Right atrium auricular region (tissue), 2 donors: ENCODE results near the gene VEPH1. TPM values are rescaled to one million over a fixed set of nuclear protein-coding genes. Genes with fewer than 3 reads are reported as not detected.

Experiments used
- DNase-seq: peaks from one replicate; pipeline ENCODE4 v3.0.0-alpha.2; 2019; ENCODE audit warnings: low spot score
- H3K27ac ChIP-seq, 2 donors: fragments of 200-600 bp; sonication (generic); 1 replicate in 1 of 2; 2 replicates in 1 of 2; pipeline ENCODE4 v1.5.1; 2016 to 2019
- H3K27me3 ChIP-seq, 2 donors: fragments of 200-600 bp; sonication (generic); one replicate each; pipeline versions ENCODE4 v1.5.1 to v1.6.0; 2017 to 2019
- H3K36me3 ChIP-seq: fragments of 200-600 bp; sonication (generic); one replicate; pipeline ENCODE4 v1.5.1; 2016
- H3K4me1 ChIP-seq, 2 donors: fragments of 200-600 bp; sonication (generic); one replicate each; pipeline versions ENCODE4 v1.5.1 to v1.6.0; 2017 to 2019
- H3K4me3 ChIP-seq, 2 donors: fragments of 200-600 bp; sonication (generic); 1 replicate in 1 of 2; 2 replicates in 1 of 2; pipeline ENCODE4 v1.5.1; 2017 to 2019; ENCODE audit warnings: mild to moderate bottlenecking in 1 of 2, moderate library complexity in 1 of 2
- H3K9me3 ChIP-seq, 2 donors: fragments of 200-600 bp; sonication (generic); one replicate each; pipeline ENCODE4 v1.5.1; 2019
- CTCF ChIP-seq, 2 donors: fragments of 200-600 bp; sonication (generic); IDR thresholded peaks; one replicate each; pipeline ENCODE4 v1.5.1; 2019; ENCODE audit warnings: antibody characterized with exemption in 2 of 2
- total RNA-seq, 2 donors: library from RNA; depleted of rRNA; stranded (reverse); fragments of >200 nt; gene quantifications; one replicate each; pipeline ENCODE4 v1.1.0, GENCODE V29; 2016

The VEPH1 gene
- total RNA-seq, 2 donors from 2014 or later = 0.48 to 0.86 TPM

GRCh38 chr3:157529751-157530150 is 26.5 kb upstream of the VEPH1 start:
- H3K9me3 ChIP-seq = no peaks in the 10 kb centered on the region
- no peak for DNase-seq
- H3K4me3 ChIP-seq = no peak overlapping the region
- H3K27me3 ChIP-seq = no peaks in the 10 kb centered on the region
- TF ChIP-seq CTCF (IDR thresholded peaks at IDR 0.05) = no peak
- H3K4me1 ChIP-seq = no peaks in the 10 kb centered on the region
- no peak overlapping the region for H3K27ac ChIP-seq
- H3K36me3 ChIP-seq = no peaks in the 10 kb centered on the region

DNA sequence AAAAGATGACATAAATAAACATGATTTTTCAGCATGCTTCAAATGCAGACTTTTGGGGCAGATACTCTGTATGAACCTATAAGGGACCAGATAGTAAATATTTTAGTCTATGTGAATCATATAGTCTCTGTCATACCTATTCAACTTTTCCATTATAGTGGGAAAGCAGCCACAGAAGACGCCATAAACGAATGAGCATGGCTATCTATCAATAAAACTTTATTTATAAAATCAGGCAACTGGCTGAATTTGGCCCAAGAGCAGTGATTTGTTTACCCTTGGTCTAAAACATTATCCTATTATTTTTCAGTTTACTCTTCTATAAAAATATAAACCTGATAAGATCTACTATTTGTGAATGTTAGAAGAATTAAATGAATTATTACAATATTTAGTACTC is 25.9 kb upstream of the VEPH1 start:
- H3K9me3 ChIP-seq = no peaks in the 10 kb centered on the region
- no peaks in the 10 kb centered on the region for H3K36me3 ChIP-seq
- no peak for TF ChIP-seq CTCF (IDR thresholded peaks at IDR 0.05)
- DNase-seq = no peak
- H3K4me1 ChIP-seq = no peaks in the 10 kb centered on the region
- H3K27ac ChIP-seq = no peak overlapping the region
- no peaks in the 10 kb centered on the region for H3K27me3 ChIP-seq
- no peak overlapping the region for H3K4me3 ChIP-seq

DNA sequence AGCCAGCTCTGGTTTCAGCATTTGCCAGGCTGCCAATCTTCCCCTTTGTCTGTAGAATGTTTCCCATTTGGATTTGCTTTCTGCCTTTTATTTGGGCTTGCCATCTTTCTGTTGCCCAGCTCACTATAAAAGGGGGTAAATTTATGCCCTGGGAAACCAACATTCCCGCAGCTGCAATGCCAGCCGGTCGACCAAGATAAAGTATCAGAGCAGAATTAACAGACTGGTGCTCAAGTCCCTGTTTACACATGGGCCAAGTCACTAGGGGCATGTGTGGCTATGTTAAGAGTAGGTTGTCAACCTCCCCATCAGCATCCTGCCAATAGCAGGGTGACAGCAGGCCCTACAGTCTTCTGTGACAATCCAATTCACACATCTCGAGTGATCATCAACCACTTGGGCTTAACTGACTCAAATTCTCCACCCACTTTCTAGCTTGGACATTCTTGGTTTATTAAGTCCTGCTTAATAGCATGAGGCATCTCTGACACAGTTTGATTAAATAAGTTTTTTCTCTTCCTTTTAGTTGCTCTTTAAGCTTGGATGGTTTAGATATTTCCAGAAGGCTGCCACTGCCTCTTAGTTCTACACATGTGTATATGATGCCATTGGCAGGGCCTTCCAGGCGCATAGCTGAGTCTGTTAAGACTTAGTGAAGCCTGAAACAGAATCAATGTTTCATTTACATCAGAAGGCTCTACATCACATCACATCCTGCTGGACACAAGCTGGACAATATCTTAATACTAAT is 24.1 kb upstream of the VEPH1 start:
- Histone ChIP-seq H3K27me3 (no peaks in the 10 kb centered on the region), H3K36me3 (no peaks in the 10 kb centered on the region), H3K4me3 (no peak overlapping the region), H3K9me3 (no peaks in the 10 kb centered on the region), H3K27ac (no peak overlapping the region), H3K4me1 (no peaks in the 10 kb centered on the region)
- DNase-seq = no peak
- TF ChIP-seq CTCF (IDR thresholded peaks at IDR 0.05) = no peak

DNA sequence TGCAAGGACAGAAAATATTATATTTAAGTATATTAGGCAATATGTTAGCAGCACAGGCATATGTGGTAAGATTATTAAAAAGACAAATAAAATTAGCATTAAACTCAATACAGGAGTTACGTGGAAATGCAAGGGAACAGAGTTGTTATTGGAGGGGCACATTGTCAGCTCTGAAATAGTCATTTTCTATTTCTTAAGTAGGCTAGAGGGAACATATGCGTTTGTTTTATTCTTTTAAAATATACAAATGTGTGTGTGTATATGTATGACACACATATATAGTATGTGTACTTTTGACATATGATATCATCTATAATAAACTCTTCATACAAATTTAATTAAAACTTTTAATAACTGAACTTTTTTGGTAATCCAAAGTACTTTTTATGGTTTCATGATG is 22.8 kb upstream of the VEPH1 start:
- DNase-seq = no peak
- Histone ChIP-seq H3K4me3 (no peak overlapping the region), H3K27me3 (no peaks in the 10 kb centered on the region), H3K36me3 (no peaks in the 10 kb centered on the region), H3K27ac (no peak overlapping the region), H3K9me3 (no peaks in the 10 kb centered on the region), H3K4me1 (no peaks in the 10 kb centered on the region)
- no peak for TF ChIP-seq CTCF (IDR thresholded peaks at IDR 0.05)

GRCh38 chr3:157523814-157524213 is 20.6 kb upstream of the VEPH1 start:
- no peaks in the 10 kb centered on the region for H3K36me3 ChIP-seq
- peaks cover 0 to 3% of the 10 kb centered on the region in 2 donors for H3K9me3 ChIP-seq
- DNase-seq = no peak
- no peaks in the 10 kb centered on the region for H3K4me1 ChIP-seq
- no peak overlapping the region for H3K27ac ChIP-seq
- H3K27me3 ChIP-seq = no peaks in the 10 kb centered on the region
- TF ChIP-seq CTCF (IDR thresholded peaks at IDR 0.05) = no peak
- no peak overlapping the region for H3K4me3 ChIP-seq

- Histone ChIP-seq H3K27me3 (no peaks in the 10 kb centered on the region), H3K27ac (no peak overlapping the region), H3K4me3 (no peak overlapping the region), H3K4me1 (no peaks in the 10 kb centered on the region), H3K36me3 (no peaks in the 10 kb centered on the region), H3K9me3 (peaks cover 0 to 9% of the 10 kb centered on the region in 2 donors)
- no peak for DNase-seq
- no peak for TF ChIP-seq CTCF (IDR thresholded peaks at IDR 0.05)
These were observed 19.4 kb upstream of the VEPH1 start for GRCh38 chr3:157522648-157523047.
